ENCODE measurements around the gene PRXL2C.
"Not testable (repeated sequence)": the region's sequence is repeated elsewhere in the genome, so short reads cannot be mapped to it uniquely, and the experiment has no call there.

PRXL2C gene, protein sequence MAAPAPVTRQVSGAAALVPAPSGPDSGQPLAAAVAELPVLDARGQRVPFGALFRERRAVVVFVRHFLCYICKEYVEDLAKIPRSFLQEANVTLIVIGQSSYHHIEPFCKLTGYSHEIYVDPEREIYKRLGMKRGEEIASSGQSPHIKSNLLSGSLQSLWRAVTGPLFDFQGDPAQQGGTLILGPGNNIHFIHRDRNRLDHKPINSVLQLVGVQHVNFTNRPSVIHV

DNA sequence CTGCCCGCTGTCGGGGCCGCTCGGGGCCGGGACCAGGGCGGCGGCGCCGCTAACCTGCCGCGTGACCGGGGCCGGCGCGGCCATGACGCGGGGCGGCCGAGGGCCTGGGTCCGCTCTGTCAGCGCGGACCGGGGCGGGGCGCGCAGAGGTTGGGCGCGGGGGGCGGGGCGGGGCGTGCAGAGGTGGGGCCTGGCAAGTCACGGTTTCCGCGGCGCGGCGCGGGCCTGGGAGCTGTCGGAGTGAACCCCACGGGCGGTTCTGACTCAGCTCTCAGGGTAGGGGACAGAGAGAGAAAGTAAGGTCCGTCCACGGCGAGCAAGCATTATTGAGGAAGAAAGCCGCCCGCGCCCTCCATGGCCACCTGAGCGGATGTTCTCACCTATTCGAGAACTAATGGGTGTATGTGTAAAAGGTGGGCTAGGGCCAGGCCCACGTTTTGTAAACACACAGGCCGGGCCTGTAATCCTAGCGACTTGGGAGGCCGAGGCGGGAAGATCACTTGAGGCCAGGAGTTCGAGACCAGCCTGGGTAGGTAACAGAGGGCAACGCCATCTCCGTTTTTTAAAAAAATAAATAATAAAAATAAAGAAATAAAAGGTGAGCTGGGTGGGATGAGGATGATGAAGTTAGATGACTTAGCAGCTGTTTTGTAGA is at the start of gene PRXL2C:
Gene PRXL2C (minus strand): TSS at position 120 of the 654 bp plus-strand sequence. CDS start 36 bp downstream, at position 84.
- peak; percentile 84 for DNase-seq (ENCODE audit: low read depth, low spot score)

DNA sequence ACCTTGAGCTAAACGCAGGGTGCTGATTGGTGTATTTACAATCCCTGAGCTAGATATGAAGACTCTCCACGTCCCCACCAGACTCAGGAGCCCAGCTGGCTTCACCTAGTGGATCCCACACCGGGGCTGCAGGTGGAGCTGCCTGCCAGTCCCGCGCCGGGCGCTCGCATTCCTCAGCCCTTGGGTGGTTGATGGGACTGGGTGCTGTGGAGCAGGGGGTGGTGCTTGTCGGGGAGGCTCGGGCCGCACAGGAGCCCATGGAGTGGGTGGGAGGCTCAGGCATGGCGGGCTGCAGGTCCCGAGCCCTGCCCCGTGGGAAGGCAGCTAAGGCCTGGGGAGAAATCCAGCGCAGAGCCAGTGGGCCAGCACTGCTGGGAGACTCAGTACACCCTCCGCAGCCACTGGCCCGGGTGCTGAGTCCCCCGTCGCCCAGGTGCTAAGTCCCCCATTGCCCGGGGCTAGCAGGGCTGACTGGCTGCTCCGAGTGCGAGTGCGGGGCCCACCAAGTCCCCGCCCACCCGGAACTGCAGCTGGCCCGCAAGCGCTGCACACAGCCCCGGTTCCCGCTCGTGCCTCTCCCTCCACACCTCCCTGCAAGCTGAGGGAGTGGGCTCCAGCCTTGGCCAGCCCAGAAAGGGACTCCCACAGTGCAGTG is 45.7 kb upstream of the PRXL2C start:
- DNase-seq (ENCODE audit: low read depth, low spot score): not testable (repeated sequence)

DNA sequence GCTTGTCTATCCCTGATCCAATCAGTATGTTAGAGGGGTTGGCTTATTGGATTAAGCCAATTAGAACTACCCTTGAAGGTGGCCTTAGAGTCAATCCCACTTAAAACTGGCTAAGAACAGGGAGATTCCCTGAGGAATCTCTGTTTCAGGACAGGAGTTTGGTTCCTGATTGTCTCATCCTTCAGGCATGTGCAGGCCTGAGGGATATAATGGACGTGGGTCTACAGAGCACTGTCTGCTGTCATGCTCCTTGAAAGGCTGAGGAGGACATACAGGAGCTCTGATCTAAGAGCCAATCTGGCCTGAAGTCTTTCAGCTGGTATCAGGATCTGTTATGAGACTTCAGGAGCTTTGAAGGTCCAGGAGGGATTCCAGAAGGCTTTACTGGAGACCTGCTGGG is 36.2 kb upstream of the PRXL2C start:
- DNase-seq (ENCODE audit: low read depth, low spot score): no peak

DNA sequence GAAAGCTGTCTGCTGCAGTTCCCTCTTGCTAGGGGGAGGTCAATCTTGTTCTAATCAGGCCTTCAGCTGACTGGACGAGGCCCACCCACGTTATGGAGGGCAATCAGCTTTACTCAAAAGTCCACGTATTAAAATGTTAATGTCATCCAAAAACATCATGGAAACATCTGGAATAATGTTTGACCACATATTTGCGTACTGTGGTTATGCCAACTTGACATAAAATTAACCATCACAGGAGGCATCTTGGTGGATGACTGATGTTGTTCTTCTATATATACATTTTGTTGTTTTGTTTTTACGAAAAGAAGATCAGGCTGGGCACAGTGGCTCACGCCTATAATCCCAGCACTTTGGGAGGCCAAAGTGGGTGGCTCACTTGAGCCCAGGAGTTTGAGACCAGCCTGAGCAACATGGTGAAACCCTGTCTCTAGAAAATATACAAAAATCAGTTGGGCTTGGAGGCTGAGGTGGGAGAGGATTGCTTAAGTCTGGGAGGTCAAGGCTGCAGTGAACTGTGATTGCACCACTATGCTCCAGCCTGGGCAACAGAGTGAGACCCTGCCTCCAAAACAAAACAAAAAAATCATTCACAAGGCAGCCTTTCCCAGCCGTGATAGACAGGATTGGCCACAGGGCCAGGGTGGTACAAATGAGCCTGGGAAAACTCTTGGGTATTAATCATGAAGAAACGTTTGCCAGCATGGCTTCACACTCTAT is 33.8 kb upstream of the PRXL2C start:
- no peak for DNase-seq (ENCODE audit: low read depth, low spot score)

DNA sequence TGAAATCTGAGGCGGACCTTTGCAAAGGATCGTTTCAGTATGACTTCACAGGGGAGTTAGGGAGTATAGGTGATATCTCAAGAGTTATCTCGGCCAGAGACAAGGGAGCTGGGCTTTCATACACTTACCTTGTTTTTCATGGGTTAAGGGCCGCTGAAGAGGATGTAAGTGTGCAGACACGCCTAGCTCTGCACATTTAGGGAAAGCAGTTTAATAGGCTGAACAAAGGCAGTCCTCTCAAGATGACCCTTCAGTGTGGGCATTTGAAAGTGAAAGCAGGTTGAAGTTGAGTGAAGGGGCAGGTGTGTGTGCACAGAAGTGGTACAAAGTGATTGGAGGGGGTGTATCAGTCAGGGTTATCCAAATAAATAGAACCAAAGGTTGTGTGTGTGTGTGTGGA is 33.1 kb upstream of the PRXL2C start:
- DNase-seq (ENCODE audit: low read depth, low spot score): no peak

DNA sequence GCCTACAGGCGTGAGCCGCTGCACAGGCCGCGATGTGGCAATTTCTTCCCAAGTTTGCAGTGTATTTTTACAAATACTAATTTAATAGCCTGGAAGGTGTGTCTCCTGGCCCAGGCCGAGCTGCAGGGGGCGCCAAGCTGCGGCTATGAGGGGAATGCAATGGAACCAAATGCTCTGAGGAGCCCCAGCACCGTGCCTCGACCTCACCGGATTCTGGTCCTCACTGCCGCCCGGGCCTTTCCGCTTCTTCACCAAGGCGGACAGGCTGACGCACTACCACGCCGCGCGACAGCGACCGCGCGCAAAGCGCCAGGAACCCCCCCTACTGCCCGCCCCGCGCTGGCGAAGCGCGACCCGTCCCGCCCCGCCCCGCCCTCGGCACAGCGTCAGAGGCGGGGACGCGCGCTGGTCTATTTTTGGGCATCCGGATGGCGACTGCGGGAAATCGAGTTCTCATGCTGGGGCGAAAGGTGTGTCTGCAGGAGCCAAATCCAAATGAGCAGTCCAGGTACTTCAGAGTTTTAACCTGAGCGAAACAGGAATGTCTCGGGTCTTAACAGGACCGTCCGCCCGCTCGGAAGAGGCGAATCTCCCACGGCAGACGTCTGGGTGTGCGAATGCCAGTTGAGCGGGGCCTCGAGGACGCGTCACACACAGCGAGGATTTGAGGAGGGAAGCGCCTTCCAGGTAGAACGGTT is 31.7 kb upstream of the PRXL2C start:
- DNase-seq (ENCODE audit: low read depth, low spot score): peak; percentile 89

DNA sequence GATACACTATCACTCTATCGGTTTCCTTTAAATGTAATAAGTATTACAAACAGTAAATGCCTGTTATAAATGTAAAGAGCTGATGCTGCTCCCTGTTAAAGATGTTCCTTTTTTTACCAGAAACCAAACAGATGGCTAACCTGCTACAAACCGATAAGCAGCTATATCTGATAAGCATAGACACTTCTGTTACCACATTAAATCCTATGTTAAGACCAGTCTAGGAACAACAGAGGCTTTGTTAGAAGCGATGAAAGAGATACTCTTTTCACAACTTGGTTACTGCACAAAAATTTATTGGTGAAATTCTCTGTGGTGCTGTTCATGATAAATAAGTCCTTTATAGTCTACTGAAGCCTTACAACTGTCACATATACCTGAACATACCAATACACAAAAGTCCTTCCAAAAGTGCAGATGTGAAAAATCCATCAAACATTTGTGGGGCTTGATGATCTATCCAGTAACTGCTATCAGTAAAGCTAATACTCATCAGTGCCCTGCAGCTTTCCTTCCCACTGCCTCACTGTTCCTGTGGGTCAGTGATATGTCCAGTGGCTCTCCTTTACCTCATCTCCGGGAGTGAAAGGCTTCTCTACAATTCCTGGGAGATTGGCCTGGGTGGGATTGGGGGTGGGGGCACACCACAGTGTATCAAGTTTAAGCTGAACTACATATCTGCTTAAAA is 25.8 kb upstream of the PRXL2C start:
- no peak for DNase-seq (ENCODE audit: low read depth, low spot score)

DNA sequence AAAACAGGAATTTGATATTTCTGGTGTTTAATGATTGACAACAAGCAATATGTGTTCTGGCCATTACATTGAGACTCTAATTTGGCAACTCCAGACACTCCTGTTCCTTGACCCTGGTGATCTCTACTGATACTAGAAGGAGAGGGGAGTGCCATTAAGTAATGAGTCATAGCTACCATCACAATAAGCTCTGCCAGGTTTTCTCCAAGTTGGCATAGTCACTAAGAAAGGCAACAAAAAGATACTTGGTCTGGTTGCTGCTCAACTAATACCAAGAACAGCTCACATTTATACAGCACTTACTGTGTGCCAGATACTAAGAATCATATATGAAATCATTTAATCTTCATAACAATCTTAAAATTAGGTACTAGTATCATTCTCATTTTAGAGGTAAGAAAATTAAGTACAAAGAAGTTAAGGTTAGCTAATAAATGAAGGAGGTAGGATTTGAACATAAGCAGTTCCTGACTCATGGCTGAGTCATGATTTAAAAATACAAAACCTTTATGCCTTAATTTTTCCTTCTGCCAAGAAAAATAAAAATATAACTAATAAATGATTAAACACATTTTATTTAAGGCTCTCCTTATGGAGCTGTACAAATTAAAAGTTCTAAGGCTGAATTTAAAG is 19.9 kb upstream of the PRXL2C start:
- DNase-seq (ENCODE audit: low read depth, low spot score): peak; percentile 77

DNA sequence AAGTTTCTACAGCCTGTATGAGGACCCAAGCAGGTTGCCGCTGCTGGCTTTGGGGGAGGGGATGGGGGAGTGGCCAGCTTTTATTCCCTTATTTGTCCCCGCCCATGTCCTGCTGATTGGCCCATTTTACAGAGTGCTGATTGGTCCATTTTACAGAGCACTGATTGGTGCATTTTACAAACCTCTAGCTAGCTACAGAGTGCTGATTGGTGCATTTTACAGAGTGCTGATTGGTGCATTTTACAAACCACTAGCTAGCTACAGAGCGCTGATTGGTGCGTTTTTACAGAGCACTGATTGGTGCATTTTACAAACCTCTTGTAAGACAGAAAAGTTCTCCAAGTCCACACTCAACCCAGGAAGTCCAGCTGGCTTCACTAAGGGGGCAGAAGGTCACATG is 18.7 kb upstream of the PRXL2C start:
- not testable (repeated sequence) for DNase-seq (ENCODE audit: low read depth, low spot score)

DNA sequence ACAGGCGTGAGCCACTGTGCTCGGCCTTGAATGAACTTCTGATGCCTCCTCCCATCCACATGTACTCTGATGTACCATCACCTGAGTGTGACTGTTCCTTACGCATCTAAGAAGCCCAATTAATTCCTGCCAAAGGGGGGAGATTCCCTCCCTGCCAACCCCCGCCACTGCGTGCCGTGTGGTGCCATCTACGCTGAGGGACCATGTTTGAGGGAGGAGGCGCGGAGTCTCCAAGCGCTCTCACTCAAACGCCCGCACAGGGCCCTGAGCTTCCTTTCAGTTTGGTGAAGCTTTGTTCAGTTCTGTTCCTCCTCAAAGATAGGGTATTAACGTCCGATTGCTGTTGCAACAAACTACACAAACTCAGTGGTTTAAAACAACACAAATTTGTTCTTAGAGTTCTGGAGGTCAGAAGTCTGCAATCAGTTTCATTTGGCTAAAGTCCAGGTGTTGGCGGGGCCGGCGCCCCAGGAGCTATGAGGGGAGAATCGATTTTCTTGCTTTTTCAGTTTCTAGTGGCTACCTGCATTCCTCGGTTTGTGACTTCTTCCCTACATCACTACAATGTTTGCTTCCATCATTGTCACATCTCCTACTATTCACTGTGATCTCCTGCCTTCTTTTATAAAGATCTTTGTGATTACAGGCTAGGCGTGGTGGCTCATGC is 13.9 kb upstream of the PRXL2C start:
- DNase-seq (ENCODE audit: low read depth, low spot score): no peak

DNA sequence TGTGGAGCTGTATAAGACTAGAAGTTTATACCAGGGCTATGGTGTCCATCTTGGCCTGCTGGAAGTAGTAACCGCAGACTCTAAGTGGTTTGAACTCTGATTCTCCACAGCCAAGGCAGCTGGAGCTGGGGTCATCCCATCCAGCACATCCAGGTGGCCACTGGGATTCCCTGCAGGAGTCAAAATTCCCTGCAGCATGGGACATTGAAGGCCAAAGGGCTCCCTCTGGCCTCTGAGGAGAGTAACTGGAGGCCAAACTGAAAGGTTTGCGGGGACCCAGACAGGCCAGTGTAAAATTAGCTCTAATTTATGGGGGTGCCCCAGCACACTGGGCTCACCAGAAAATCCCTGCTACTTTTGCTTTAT is 12.2 kb upstream of the PRXL2C start:
- no peak for DNase-seq (ENCODE audit: low read depth, low spot score)

DNA sequence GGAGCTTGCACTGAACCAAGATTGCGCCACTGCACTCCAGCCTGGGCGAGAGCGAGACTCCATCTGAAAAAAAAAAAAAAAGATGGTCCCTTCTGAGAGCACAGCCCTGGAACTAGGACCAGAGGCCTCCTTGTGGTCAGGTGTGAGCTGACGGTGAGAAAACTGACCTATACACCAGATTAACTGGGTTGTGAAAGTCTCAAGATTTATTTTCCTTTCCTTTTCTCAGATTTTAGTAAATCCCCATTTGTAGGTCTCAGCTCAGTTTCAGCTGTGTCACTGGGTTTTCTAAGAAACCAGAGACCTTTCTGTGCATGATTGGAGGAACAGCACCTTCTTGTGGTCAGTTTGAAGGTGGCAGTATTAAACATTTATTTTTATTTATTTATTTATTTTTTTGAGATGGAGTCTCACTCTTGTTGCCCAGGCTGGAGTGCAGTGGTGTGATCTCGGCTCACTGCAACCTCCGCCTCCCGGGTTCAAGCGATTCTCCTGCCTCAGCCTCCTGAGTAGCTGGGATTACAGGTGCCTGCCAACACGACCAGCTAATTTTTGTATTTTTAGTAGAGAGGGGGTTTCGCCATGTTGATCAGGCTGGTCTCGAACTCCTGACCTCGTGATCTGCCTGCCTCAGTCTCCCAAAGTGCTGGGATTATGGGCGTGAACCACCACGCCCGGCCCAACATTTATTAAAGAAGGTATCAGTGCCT is 11.7 kb upstream of the PRXL2C start:
- DNase-seq (ENCODE audit: low read depth, low spot score): peak; percentile 75

DNA sequence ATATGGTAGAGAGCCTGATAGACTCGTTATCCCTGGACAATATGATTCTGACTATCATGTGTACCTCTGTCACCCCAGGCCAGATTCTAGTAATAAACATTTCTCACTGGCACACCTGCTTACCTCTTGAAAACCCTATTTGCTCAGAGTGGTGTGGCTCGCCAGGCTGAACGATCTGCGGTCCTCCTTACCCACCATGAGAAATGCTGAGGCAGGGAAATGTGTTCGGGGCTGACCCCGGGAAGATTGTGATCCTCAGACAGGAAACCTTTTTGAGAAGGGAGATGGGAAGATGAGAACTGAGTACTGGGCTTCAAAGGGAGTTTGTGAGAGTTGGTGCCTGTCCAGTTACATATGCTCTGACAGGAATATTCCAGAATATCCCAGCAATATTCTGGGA is 10.7 kb upstream of the PRXL2C start:
- DNase-seq (ENCODE audit: low read depth, low spot score): no peak

DNA sequence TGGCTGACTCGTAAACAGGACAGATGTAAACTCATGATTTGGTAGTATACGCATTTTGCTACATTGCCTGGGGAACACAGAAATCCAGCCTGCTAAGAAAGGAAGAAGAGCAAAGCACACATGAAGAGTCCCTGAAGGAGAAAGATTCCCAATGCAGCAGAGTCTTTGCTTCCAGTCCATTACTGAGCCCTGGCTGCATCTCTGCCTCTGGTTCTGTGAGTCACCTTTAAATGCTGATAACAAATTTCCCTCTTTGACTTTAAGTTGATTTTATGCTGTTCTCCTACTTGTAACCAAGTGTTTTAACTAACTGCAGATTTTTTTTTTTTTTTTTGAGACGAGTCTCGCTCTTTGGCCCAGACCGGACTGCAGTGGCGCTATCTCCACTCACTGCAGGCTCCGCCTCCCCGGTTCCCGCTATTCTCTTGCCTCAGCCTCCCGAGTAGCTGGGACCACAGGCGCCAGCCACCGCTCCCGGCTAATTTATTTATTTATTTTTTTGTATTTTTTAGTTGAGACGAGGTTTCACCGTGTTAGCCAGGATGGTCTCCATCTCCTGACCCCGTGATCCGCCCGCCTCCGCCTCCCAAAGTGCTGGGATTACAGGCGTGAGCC is 8.5 kb upstream of the PRXL2C start:
- DNase-seq (ENCODE audit: low read depth, low spot score): no peak

DNA sequence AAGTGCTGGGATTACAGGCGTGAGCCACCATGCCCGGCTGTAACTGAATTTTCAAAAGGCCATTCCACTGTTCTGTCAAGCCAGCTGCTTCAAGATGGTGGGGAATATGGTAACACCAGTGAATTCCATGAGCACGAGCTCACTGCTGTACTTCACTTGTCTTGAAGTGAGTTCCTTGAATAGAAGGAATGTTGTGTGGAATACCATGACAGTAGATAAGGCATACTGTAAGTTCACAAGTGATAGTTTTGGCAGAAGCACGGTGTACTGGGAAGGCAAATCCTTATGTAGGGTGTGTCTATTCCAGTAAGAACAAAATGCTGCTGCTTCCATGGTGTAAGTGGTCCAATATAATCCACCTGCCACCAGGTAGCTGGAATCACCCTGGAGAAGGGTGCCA is 6.6 kb upstream of the PRXL2C start:
- peak; percentile 61 for DNase-seq (ENCODE audit: low read depth, low spot score)

DNA sequence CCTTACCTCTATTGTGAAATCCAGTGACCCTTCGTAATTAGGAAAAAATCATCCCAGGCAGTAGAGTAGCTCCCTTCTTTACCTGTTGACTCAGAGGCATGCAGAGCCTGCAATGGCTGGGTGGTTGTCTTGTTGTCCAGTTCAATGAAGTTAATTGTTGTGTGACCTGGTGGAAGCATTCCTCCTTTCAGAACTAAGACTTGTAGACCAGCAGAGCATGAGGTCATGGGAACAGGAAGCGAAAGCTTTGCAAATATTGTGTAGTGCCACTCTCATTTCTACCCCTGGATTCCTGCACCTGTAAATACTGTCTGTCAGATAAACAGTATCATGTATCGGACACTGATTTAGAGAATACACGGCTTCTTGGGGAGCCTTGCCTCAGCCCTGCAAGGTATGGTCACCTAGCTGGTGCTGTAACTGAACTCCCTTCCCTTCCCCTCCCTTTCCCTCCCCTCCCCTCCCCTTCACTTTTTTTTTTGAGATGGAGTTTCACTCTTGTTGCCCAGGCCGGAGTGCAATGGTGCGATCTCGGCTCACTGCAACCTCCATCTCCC is 5.7 kb upstream of the PRXL2C start:
- DNase-seq (ENCODE audit: low read depth, low spot score): no peak

DNA sequence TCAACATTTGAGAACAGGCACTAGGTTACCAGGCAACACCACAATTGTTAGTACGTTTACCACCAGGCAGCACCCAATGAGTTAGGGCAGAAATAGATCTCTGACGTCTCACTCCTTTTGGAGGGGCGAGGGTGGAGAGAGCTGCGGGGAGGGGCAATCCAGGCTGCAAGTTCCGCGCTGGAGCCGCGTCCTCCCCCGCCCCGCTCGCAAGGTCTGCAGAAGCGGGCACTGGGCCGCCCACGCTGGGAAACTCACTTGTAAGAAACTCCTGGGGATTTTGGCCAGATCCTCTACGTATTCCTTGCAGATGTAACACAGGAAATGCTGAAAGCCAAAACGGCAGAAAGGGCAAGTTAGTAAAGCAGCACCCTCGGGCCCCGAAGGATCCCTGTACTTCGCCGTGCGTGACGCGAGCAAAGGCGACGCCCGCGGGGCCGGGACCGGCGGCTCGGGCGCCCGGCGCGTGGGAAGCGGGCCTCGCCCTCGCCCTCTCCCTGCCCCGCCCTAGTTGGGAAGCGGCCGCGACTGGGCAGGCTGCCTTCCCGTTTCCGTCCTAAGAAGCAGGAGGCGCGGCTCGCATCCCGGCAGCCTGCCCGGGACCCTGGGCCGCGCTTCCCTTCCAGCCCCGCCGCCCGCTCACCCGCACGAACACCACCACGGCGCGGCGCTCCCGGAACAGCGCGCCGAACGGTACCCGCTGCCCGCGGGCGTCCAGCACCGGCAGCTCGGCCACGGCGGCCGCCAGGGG is 493 bp downstream of the PRXL2C start:
- DNase-seq (ENCODE audit: low read depth, low spot score): peak; percentile 89

DNA sequence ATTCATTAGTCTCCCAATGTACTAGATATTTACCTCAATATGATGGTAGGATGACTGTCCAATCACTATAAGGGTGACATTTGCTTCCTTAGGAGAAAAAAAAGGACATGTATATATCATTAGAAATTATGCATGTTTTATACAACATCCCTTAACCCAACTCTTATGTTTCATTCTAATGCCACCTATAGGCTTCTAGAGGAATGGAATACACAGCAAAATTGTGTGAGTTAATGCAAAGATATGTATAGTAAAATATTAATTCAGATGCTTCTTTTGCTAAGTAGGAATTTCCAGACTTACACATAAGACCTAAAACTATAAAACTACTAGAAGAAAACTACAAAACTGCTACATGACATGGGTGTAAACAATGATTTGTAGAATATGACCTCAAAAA is 3.5 kb downstream of the PRXL2C start:
- no peak for DNase-seq (ENCODE audit: low read depth, low spot score)

Measured in astrocyte of the hippocampus (primary cell).